Endothelial cell of umbilical vein (primary cell): ENCODE measurements around the gene SAMD10. TPM values are rescaled to one million over a fixed set of nuclear protein-coding genes. Genes with fewer than 3 reads are reported as not detected.

Experiments used
- BruUV-seq: library from RNA; stranded (reverse); fragments of 400-500 nt; replicated peaks from 2 replicates; lab custom pipeline; 2021; lab: Mats Ljungman, UMichigan
- CTCF ChIA-PET: fragments of 300-600, 350-600 bp; sonication (Branson Sonifier 250); formaldehyde crosslinking; loops from one replicate; lab custom pipeline; 2021; ENCODE audit warnings: antibody characterized with exemption, inconsistent platforms; lab: Charles Lee
- POLR2A ChIA-PET: fragments of 300-600, 350-600 bp; sonication (Branson Sonifier 250); formaldehyde crosslinking; loops from one replicate; lab custom pipeline; 2021; ENCODE audit warnings: antibody characterized with exemption, inconsistent platforms; lab: Charles Lee
- DNase-seq: peaks from one replicate; pipeline ENCODE4 v3.0.0-alpha.2; 2011; ENCODE audit warnings: low read depth, low spot score
- FAIRE-seq: peaks from 2 replicates; lab custom pipeline; 2011; peaks lifted over from hg19 to GRCh38; lab: Jason Lieb, UNC
- H2AFZ ChIP-seq: 2 replicates; pipeline ENCODE4 v1.6.0; 2012; ENCODE audit warnings: low read depth, low read length, control low read depth, inconsistent platforms
- H3K27ac ChIP-seq: 2 replicates; pipeline ENCODE4 v1.5.1; 2011; ENCODE audit warnings: low read depth, mild to moderate bottlenecking, control low read depth, low read length, moderate library complexity; ENCODE audit not compliant: insufficient read depth
- H3K27me3 ChIP-seq, 2 experiments: 2 replicates each; pipeline versions ENCODE4 v1.6.0 to v1.6.1; 2011; ENCODE audit warnings: low read length in 2 of 2, mixed read lengths in 1 of 2; ENCODE audit not compliant: control insufficient read depth in 2 of 2, insufficient read depth in 2 of 2
- H3K36me3 ChIP-seq, 2 experiments: 2 replicates in 1 of 2; 3 replicates in 1 of 2; pipeline ENCODE4 v1.5.1; 2011; ENCODE audit warnings: low read length in 2 of 2, mild to moderate bottlenecking in 1 of 2, moderate library complexity in 1 of 2; ENCODE audit not compliant: control insufficient read depth in 2 of 2, insufficient read depth in 2 of 2; ENCODE audit errors: extremely low read depth in 1 of 2
- H3K4me1 ChIP-seq: 3 replicates; pipeline ENCODE4 v1.5.1; 2011; ENCODE audit warnings: mild to moderate bottlenecking, low read length; ENCODE audit not compliant: control insufficient read depth, insufficient read depth; ENCODE audit errors: extremely low read depth
- H3K4me2 ChIP-seq: 2 replicates; pipeline ENCODE4 v1.6.1; 2011; ENCODE audit warnings: low read length, control low read depth, mixed read lengths; ENCODE audit not compliant: insufficient read depth
- H3K4me3 ChIP-seq, 3 experiments: fragments of 200-600 bp in 1 of 3; sonication (generic), shearing (Covaris generic) in 1 of 3; replicated peaks in 1 of 3; 2 replicates each; pipeline ENCODE4 v1.5.1; 2011 to 2016; ENCODE audit warnings: control low read depth in 3 of 3, low read length in 3 of 3, mild to moderate bottlenecking in 2 of 3, inconsistent platforms in 1 of 3, low read depth in 1 of 3, moderate library complexity in 1 of 3; ENCODE audit not compliant: insufficient read depth in 1 of 3
- H3K79me2 ChIP-seq: 2 replicates; pipeline ENCODE4 v1.6.0; 2012; ENCODE audit warnings: low read length, inconsistent platforms; ENCODE audit not compliant: control insufficient read depth, insufficient read depth
- H3K9ac ChIP-seq: replicated peaks from 2 replicates; pipeline ENCODE3; 2011; ENCODE audit warnings: low read length, control low read depth; ENCODE audit not compliant: insufficient read depth; ENCODE audit errors: extremely low read depth
- H3K9me1 ChIP-seq: replicated peaks from 3 replicates; pipeline ENCODE4 v1.6.0; 2011; ENCODE audit warnings: mild to moderate bottlenecking, low read length; ENCODE audit not compliant: control insufficient read depth, insufficient read depth; ENCODE audit errors: extremely low read depth
- H3K9me3 ChIP-seq: replicated peaks from 2 replicates; pipeline ENCODE4 v1.5.1; 2012; ENCODE audit warnings: low read length, inconsistent platforms; ENCODE audit not compliant: control insufficient read depth, insufficient read depth
- H4K20me1 ChIP-seq: replicated peaks from 2 replicates; pipeline ENCODE3; 2011; ENCODE audit warnings: mild to moderate bottlenecking, low read length; ENCODE audit not compliant: control insufficient read depth, insufficient read depth; ENCODE audit errors: extremely low read depth
- EZH2 ChIP-seq: IDR thresholded peaks from 2 replicates; pipeline ENCODE4 v1.6.1; 2012; ENCODE audit warnings: borderline replicate concordance, low read depth, mild to moderate bottlenecking, moderate library complexity, low read length, inconsistent platforms; ENCODE audit not compliant: severe bottlenecking
- FOS ChIP-seq: IDR thresholded peaks from 2 replicates; pipeline ENCODE4 v1.6.1; 2011; ENCODE audit warnings: mild to moderate bottlenecking, low read length, moderate library complexity, borderline replicate concordance; ENCODE audit not compliant: insufficient read depth
- GATA2 ChIP-seq: IDR thresholded peaks from 2 replicates; pipeline ENCODE4 v1.7.0; 2011; ENCODE audit warnings: low read depth, mild to moderate bottlenecking, moderate library complexity, mixed read lengths, low read length; ENCODE audit not compliant: insufficient read length, insufficient read depth
- JUN ChIP-seq: IDR thresholded peaks from 2 replicates; pipeline ENCODE4 v1.6.1; 2011; ENCODE audit warnings: borderline replicate concordance, low read depth; ENCODE audit not compliant: insufficient read length, insufficient read depth
- MYC ChIP-seq: IDR thresholded peaks from one replicate; pipeline ENCODE4 v1.6.1; 2011; ENCODE audit warnings: mild to moderate bottlenecking, low read depth, low read length
- POLR2A ChIP-seq: IDR thresholded peaks from 2 replicates; pipeline ENCODE4 v1.6.1; 2012; ENCODE audit warnings: low read depth, mild to moderate bottlenecking, control low read depth, low read length
- POLR2AphosphoS5 ChIP-seq: IDR thresholded peaks from 2 replicates; pipeline ENCODE4 v1.6.1; 2012; ENCODE audit warnings: low read depth, mild to moderate bottlenecking, control low read depth, low read length, moderate library complexity; ENCODE audit not compliant: insufficient read depth
- dilution Hi-C: fragments of 300-500 bp; cut with MboI; formaldehyde crosslinking; loops from one replicate; pipeline ENCODE4 v1.15.0; 2019; ENCODE audit warnings: low sequenced_read_pairs; ENCODE audit not compliant: extremely low pct_ligation_motif_present
- intact Hi-C: fragments of 100-400 bp; cut with micrococcal nuclease; formaldehyde crosslinking; loops from one replicate; pipeline ENCODE4 v1.10.0; 2022
- polyA plus RNA-seq, 4 experiments: library from polyadenylated mRNA; depleted of rRNA in 3 of 4; stranded (reverse) in 3 of 4; unstranded in 1 of 4; fragments of >200 nt; gene quantifications; 2 replicates each; pipeline versions ENCODE4 v1.2.1 to v1.2.3, GENCODE V29; 2011 to 2012; ENCODE audit warnings: missing spikeins in 1 of 4
- total RNA-seq: library from RNA; stranded (reverse); gene quantifications from 2 replicates; pipeline ENCODE4 v1.2.3, GENCODE V29; 2021
- TF ChIP-seq, protein P1 (sequence below): IDR thresholded peaks from 2 replicates; pipeline ENCODE4 v1.6.1; 2011; ENCODE audit not compliant: insufficient read depth, insufficient read length
- TF ChIP-seq, protein P2 (sequence below), 2 donors: IDR thresholded peaks; 1 replicate in 1 of 2; 2 replicates in 1 of 2; pipeline ENCODE4 v1.5.1; 2011; ENCODE audit warnings: low read length in 2 of 2, mild to moderate bottlenecking in 2 of 2, moderate library complexity in 2 of 2, control low read depth in 1 of 2, inconsistent platforms in 1 of 2, low read depth in 1 of 2; ENCODE audit not compliant: insufficient read depth in 1 of 2; ENCODE audit errors: extremely low read depth in 1 of 2

Gene SAMD10
- total and polyA plus RNA-seq, 2 donors (not counting 3 experiments of a cell fraction or from before 2014, with no cell fraction given) = 4.7 to 5.3 TPM

DNA sequence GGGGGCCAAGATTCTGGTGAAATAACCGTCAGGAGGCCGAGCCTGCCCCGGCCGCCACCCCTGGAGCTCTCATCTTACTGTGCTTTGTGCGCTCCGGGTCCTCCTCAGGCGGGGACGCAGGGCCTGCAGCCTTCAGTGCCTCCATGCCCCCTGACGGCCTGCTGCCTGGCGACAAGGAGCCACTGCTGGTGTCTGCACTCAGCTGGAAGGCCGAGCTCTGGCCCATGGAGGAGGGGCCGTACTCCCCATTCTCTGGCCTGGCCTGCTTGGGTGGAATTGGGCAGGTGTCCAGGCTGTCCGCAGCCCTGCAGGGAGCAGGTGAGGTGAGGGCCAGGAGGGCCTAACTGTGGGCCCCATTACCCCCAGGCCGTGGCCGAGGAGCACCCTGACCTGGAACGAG, 15.0 kb downstream of the SAMD10 start:
- no TSS peak for BruUV-seq
- Histone ChIP-seq H3K79me2 (peaks cover 7% of the 10 kb centered on the region), H3K9me1 (no peaks in the 10 kb centered on the region), H4K20me1 (no peaks in the 10 kb centered on the region), H3K9ac (no peak overlapping the region), H2AFZ (no peak overlapping the region), H3K4me2 (no peak overlapping the region), H3K36me3 (peaks cover 12 to 50% of the 10 kb centered on the region in 2 experiments), H3K27ac (no peak overlapping the region), H3K27me3 (no peaks in the 10 kb centered on the region), H3K9me3 (no peaks in the 10 kb centered on the region), H3K4me1 (peaks cover 5% of the 10 kb centered on the region), H3K4me3 (no peak overlapping the region)
- TF ChIP-seq FOS (no peak), MYC (no peak), EZH2 (no peak), POLR2A (no peak), JUN (no peak), GATA2 (no peak), POLR2AphosphoS5 (no peak)
- TF ChIP-seq, protein P1, sequence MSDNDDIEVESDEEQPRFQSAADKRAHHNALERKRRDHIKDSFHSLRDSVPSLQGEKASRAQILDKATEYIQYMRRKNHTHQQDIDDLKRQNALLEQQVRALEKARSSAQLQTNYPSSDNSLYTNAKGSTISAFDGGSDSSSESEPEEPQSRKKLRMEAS = no peak
- TF ChIP-seq, protein P2, sequence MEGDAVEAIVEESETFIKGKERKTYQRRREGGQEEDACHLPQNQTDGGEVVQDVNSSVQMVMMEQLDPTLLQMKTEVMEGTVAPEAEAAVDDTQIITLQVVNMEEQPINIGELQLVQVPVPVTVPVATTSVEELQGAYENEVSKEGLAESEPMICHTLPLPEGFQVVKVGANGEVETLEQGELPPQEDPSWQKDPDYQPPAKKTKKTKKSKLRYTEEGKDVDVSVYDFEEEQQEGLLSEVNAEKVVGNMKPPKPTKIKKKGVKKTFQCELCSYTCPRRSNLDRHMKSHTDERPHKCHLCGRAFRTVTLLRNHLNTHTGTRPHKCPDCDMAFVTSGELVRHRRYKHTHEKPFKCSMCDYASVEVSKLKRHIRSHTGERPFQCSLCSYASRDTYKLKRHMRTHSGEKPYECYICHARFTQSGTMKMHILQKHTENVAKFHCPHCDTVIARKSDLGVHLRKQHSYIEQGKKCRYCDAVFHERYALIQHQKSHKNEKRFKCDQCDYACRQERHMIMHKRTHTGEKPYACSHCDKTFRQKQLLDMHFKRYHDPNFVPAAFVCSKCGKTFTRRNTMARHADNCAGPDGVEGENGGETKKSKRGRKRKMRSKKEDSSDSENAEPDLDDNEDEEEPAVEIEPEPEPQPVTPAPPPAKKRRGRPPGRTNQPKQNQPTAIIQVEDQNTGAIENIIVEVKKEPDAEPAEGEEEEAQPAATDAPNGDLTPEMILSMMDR (IDR thresholded peaks at IDR 0.05; ENCODE audit: extremely low read depth in 1 of 2, insufficient read depth in 1 of 2, low read depth in 1 of 2, low read length in 2 of 2) = no peak
- no peak for FAIRE-seq
- dilution Hi-C loops (no loop called here), intact Hi-C loops (no loop called here)
- POLR2A ChIA-PET = no interaction called here
- no peak for DNase-seq
- CTCF ChIA-PET = interaction anchor here (0.8 kb wide), 1 partner anchor 10 kb away, joined by 3 read pairs; no protein-coding TSS in a partner anchor
